Panc1 (cell line): ENCODE measurements around the gene S100B. TPM values are rescaled to one million over a fixed set of nuclear protein-coding genes. Genes with fewer than 3 reads are reported as not detected.
"Not testable (repeated sequence)": the region's sequence is repeated elsewhere in the genome, so short reads cannot be mapped to it uniquely, and the experiment has no call there.

Experiments
- ATAC-seq: fragments of 200-7000 bp; cut with Tn5 transposase; 2 replicates; pipeline ENCODE4 v1.9.1; 2020; ENCODE audit warnings: mild to moderate bottlenecking, moderate library complexity
- BruUV-seq: library from RNA; stranded (reverse); fragments of 400-500 nt; replicated peaks from 2 replicates; lab custom pipeline; 2021; lab: Mats Ljungman, UMichigan
- CTCF ChIA-PET: fragments of 300-600 bp; sonication (Branson Sonifier 250); formaldehyde crosslinking; loops from one replicate; lab custom pipeline; 2022; ENCODE audit warnings: antibody characterized with exemption; lab: Charles Lee
- POLR2A ChIA-PET: fragments of 300-600 bp; sonication (Branson Sonifier 250); formaldehyde crosslinking; loops from one replicate; lab custom pipeline; 2022; ENCODE audit warnings: antibody characterized with exemption; lab: Charles Lee
- DNase-seq: peaks from one replicate; pipeline ENCODE4 v3.0.0-alpha.2; 2010; ENCODE audit warnings: low read depth, low spot score
- H3K27ac ChIP-seq: 2 replicates; pipeline ENCODE4 v1.5.1; 2011; ENCODE audit warnings: mild to moderate bottlenecking, low read length, inconsistent platforms
- H3K27me3 ChIP-seq: fragments of 200-500 bp; sonication (Bioruptor generic); 2 replicates; pipeline ENCODE4 v1.6.0; 2014; ENCODE audit warnings: low read length, inconsistent platforms; ENCODE audit not compliant: control insufficient read depth, insufficient read depth
- H3K36me3 ChIP-seq: fragments of 200-500 bp; sonication (Bioruptor generic); 2 replicates; pipeline ENCODE4 v1.5.1; 2014; ENCODE audit warnings: inconsistent platforms, mild to moderate bottlenecking, low read length, moderate library complexity; ENCODE audit not compliant: control insufficient read depth, insufficient read depth
- H3K4me1 ChIP-seq: 2 replicates; pipeline ENCODE4 v1.5.1; 2011; ENCODE audit warnings: inconsistent platforms, mild to moderate bottlenecking, low read length, moderate library complexity; ENCODE audit not compliant: control insufficient read depth, insufficient read depth
- H3K4me3 ChIP-seq, 2 experiments: 2 replicates each; pipeline ENCODE4 v1.5.1; 2011 to 2012; ENCODE audit warnings: low read depth in 2 of 2, low read length in 2 of 2, mild to moderate bottlenecking in 2 of 2, inconsistent platforms in 1 of 2, moderate library complexity in 1 of 2
- H3K9me3 ChIP-seq: fragments of 200-500 bp; sonication (Bioruptor generic); 2 replicates; pipeline ENCODE4 v1.5.1; 2014; ENCODE audit warnings: low read depth, mild to moderate bottlenecking, inconsistent platforms, low read length, moderate library complexity; ENCODE audit not compliant: control insufficient read depth, insufficient read depth
- POLR2AphosphoS5 ChIP-seq: IDR thresholded peaks from 2 replicates; pipeline ENCODE4 v1.6.1; 2012; ENCODE audit warnings: mild to moderate bottlenecking, low read depth, low read length, moderate library complexity
- SIN3A ChIP-seq: IDR thresholded peaks from 2 replicates; pipeline ENCODE4 v1.6.1; 2012; ENCODE audit warnings: low read depth, mild to moderate bottlenecking, low read length, moderate library complexity, borderline replicate concordance; ENCODE audit not compliant: insufficient read depth
- TCF7L2 ChIP-seq: IDR thresholded peaks from 2 replicates; pipeline ENCODE4 v1.6.1; 2011; ENCODE audit warnings: mild to moderate bottlenecking, low read depth, low read length, inconsistent platforms
- in situ Hi-C: cut with HindIII; loops from 2 replicates; pipeline ENCODE4 v1.10.0; 2016; ENCODE audit warnings: low sequenced_read_pairs, low pct_unique_long_range_greater_than_20kb
- intact Hi-C: fragments of 100-400 bp; cut with micrococcal nuclease; formaldehyde crosslinking; loops from one replicate; pipeline ENCODE4 v1.10.0; 2022; ENCODE audit not compliant: unreplicated experiment
- total RNA-seq: library from RNA; stranded (reverse); gene quantifications from one replicate; pipeline ENCODE4 v1.2.1, GENCODE V29; 2021; ENCODE audit not compliant: unreplicated experiment
- TF ChIP-seq, protein P1 (sequence below): fragments of 450-650 bp; IDR thresholded peaks from 2 replicates; pipeline ENCODE4 v1.5.1; 2017; ENCODE audit warnings: mild to moderate bottlenecking
- TF ChIP-seq, protein P2 (sequence below), 2 experiments: IDR thresholded peaks; 2 replicates each; pipeline ENCODE4 v1.6.1; 2011 to 2012; ENCODE audit warnings: low read depth in 2 of 2, control low read depth in 1 of 2, low read length in 1 of 2, mild to moderate bottlenecking in 1 of 2, moderate library complexity in 1 of 2; ENCODE audit not compliant: insufficient read depth in 1 of 2

S100B gene
- total RNA-seq, 1 experiment from 2014 or later = not detected

DNA sequence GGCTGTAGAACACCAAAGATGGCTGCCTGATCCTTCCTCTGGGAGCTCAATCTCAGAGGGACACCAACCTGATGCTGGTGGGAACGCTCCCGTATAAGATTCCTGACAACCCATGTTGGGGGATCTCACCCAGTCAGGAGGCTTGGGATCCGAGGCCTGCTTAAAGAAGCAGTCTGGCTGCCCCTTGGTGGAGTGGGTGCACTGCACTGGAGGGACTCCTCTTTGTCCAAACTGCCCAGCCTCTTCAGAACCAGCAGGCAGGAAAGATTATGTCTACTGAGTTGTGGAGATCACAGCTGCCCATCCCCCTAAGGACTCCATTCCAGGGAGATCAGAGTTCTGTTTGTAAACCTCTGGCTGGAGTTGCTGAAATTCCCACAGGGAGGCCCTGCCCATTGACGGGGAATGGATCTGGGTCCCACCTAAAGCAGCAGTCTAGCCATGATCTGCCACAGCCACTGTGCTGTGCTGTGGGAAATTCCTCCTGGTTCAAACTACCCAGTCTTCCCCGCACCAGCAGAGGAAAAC is 23.0 kb downstream of the S100B start:
- intact Hi-C loops = no loop called here
- in situ Hi-C loops = no loop called here
- TF ChIP-seq POLR2AphosphoS5 = no peak
- TF ChIP-seq, protein P1, sequence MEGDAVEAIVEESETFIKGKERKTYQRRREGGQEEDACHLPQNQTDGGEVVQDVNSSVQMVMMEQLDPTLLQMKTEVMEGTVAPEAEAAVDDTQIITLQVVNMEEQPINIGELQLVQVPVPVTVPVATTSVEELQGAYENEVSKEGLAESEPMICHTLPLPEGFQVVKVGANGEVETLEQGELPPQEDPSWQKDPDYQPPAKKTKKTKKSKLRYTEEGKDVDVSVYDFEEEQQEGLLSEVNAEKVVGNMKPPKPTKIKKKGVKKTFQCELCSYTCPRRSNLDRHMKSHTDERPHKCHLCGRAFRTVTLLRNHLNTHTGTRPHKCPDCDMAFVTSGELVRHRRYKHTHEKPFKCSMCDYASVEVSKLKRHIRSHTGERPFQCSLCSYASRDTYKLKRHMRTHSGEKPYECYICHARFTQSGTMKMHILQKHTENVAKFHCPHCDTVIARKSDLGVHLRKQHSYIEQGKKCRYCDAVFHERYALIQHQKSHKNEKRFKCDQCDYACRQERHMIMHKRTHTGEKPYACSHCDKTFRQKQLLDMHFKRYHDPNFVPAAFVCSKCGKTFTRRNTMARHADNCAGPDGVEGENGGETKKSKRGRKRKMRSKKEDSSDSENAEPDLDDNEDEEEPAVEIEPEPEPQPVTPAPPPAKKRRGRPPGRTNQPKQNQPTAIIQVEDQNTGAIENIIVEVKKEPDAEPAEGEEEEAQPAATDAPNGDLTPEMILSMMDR = no peak
- TF ChIP-seq TCF7L2 = no peak
- TF ChIP-seq, protein P2, sequence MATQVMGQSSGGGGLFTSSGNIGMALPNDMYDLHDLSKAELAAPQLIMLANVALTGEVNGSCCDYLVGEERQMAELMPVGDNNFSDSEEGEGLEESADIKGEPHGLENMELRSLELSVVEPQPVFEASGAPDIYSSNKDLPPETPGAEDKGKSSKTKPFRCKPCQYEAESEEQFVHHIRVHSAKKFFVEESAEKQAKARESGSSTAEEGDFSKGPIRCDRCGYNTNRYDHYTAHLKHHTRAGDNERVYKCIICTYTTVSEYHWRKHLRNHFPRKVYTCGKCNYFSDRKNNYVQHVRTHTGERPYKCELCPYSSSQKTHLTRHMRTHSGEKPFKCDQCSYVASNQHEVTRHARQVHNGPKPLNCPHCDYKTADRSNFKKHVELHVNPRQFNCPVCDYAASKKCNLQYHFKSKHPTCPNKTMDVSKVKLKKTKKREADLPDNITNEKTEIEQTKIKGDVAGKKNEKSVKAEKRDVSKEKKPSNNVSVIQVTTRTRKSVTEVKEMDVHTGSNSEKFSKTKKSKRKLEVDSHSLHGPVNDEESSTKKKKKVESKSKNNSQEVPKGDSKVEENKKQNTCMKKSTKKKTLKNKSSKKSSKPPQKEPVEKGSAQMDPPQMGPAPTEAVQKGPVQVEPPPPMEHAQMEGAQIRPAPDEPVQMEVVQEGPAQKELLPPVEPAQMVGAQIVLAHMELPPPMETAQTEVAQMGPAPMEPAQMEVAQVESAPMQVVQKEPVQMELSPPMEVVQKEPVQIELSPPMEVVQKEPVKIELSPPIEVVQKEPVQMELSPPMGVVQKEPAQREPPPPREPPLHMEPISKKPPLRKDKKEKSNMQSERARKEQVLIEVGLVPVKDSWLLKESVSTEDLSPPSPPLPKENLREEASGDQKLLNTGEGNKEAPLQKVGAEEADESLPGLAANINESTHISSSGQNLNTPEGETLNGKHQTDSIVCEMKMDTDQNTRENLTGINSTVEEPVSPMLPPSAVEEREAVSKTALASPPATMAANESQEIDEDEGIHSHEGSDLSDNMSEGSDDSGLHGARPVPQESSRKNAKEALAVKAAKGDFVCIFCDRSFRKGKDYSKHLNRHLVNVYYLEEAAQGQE (IDR thresholded peaks at IDR 0.05; ENCODE audit: insufficient read depth in 1 of 2, low read depth in 2 of 2, low read length in 1 of 2) = no peak
- TF ChIP-seq SIN3A = no peak
- ATAC-seq (no peak), DNase-seq (no peak)
- Histone ChIP-seq H3K9me3 (no peaks in the 10 kb centered on the region; the same call in 1 of the 2 replicates), H3K36me3 (no peaks in the 10 kb centered on the region), H3K27me3 (no peaks in the 10 kb centered on the region), H3K27ac (no peak overlapping the region), H3K4me1 (no peaks in the 10 kb centered on the region), H3K4me3 (no peak overlapping the region)
- BruUV-seq = no TSS peak
- CTCF ChIA-PET = no interaction called here
- POLR2A ChIA-PET = no interaction called here

DNA sequence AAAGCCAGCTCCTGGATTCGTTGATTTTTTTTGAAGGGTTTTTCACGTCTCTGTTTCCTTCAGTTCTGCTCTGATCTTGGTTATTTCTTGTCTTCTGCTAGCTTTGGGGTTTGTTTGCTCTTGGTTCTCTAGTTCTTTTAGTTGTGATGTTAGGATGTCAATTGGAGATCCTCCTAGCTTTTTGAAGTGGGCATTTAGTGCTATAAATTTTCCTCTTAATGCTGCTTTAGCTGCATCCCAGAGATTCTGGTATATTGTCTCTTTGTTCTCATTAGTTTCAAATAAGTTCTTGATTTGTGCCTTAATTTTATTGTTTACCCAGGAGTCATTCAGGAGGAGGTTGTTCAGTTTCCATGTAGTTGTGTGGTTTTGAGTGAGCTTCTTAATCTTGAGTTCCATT is 25.5 kb downstream of the S100B start:
- ATAC-seq, H3K9me3 ChIP-seq, CTCF ChIA-PET, DNase-seq, H3K27me3 ChIP-seq, in situ Hi-C loops, intact Hi-C loops, POLR2A ChIA-PET, H3K4me1 ChIP-seq, H3K36me3 ChIP-seq, H3K4me3 ChIP-seq, BruUV-seq, H3K27ac ChIP-seq: not testable (repeated sequence)

DNA sequence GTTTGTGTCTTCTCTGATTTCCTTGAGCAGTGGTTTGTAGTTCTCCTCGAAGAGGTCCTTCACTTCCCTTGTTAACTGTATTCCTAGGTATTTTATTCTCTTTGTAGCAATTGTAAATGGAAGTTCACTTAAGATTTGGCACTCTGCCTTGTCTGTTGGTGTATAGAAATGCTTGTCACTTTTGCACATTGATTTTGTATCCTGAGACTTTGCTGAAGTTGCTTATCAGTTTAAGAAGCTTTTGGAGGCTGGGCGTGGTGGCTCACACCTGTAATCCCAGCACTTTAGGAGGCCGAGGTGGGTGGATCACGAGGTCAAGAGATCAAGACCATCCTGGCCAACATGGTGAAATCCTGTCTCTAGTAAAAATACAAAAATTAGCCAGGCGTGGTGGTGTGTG is 27.1 kb downstream of the S100B start:
- DNase-seq, H3K27me3 ChIP-seq, BruUV-seq, H3K36me3 ChIP-seq, H3K9me3 ChIP-seq, H3K27ac ChIP-seq, H3K4me3 ChIP-seq, in situ Hi-C loops, POLR2A ChIA-PET, CTCF ChIA-PET, H3K4me1 ChIP-seq, intact Hi-C loops, ATAC-seq: not testable (repeated sequence)
